ENCODE measurements around the gene SH3RF1. TPM values are rescaled to one million over a fixed set of nuclear protein-coding genes. Genes with fewer than 3 reads are reported as not detected.

Gene SH3RF1
- polyA plus RNA-seq, 1 donor, result 30.1 TPM

GRCh38 chr4:169252339-169253112, 18.2 kb downstream of the SH3RF1 start:
- no peak for DNase-seq

GRCh38 chr4:169251291-169252235, 19.2 kb downstream of the SH3RF1 start:
- peak; percentile 76 for DNase-seq

GRCh38 chr4:169250796-169251195, 20.0 kb downstream of the SH3RF1 start:
- DNase-seq, result no peak

GRCh38 chr4:169249999-169250398, 20.8 kb downstream of the SH3RF1 start:
- no peak for DNase-seq

DNA sequence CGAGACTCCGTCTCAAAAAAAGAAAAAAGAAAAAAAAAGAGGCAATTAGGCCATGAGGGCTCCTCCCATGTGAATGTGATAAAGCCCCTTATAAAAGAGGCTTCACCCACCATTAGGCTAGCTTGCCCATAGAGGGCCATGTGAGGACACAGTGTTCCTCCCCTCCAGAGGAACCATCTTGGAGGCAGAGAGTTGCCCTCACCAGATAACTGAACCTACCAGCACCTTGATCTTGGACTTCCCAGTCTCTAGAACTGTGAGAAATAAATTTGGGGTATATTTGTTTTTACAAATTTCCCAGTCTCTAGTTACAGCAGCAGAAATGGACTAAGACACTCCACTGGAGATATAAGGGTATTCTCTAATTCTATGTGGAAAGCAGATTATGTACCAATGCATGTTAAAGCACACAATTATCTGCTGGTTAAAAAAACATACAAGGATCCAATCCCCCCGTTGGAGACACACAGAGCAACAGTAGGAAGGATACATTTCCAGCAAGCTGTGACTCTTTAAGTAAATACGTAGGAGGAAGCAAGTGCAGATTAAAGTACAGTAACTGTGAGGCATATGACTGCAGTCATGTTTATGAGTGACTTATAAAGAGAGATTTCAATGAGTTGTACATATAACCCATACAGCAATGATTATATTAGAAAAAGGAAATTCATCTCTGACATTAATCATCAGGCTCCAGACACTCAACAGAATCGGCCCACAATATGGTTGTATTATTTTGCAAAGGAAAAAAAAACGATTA, 21.4 kb downstream of the SH3RF1 start:
- DNase-seq, result no peak

- DNase-seq, result no peak
Observed at GRCh38 chr4:169248645-169249044, 22.1 kb downstream of the SH3RF1 start.

- no peak for DNase-seq
Observed at GRCh38 chr4:169246957-169247396, 23.8 kb downstream of the SH3RF1 start.

GRCh38 chr4:169246279-169246678, 24.5 kb downstream of the SH3RF1 start:
- DNase-seq, result no peak

DNA sequence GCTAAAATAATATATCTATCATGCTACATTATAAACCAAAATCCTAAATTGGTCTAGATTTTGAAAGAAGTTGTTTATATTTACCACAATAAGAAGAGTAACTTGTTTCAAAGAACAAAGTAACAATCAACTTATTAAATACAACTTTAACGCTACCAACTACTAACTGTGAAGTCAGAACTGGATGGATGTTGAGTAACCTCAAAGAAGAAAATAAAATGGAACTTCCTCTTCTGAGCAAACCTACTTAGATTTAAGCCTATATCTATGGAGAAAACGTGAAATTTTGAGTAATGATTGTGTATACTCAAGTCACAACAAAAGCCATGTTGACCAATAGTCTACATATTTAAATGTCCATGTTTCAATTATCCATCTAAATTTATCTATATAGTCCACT, 25.7 kb downstream of the SH3RF1 start:
- DNase-seq, result no peak

DNA sequence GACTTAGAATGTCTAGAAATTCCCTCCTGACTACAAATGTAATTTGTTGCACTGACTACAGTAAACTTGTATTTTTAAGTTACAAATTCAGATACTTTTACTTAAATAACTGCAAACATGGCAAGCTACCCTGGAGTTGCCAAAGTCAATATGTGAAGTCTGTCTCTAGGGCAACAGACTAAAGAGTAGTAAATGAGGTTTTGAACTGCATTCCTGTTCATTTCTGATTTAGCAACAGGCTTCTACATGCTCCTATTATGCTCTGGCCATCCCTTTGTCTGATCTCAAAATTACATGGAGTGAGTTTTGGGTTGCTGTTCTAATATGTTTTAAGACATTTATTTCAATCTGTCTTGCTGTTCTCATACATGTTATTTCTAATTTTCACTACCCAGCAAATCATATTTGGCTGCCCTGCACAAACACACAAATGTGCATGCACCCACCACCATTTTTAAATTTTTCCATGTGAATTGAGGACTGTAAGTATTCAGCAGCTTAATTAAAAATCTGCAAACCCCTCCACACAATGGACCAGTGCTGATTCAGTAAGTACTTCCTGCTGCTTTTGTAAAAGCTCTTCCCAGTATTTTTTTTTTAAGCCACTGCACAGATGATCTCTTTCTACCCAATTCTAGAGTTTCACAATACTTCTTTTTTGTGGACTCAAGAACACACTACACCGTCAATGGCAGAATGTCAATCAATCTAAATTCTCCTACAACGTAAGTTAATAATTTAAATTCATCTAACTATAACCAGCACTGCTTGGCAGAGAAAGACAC, 26.7 kb downstream of the SH3RF1 start:
- no peak for DNase-seq

DNA sequence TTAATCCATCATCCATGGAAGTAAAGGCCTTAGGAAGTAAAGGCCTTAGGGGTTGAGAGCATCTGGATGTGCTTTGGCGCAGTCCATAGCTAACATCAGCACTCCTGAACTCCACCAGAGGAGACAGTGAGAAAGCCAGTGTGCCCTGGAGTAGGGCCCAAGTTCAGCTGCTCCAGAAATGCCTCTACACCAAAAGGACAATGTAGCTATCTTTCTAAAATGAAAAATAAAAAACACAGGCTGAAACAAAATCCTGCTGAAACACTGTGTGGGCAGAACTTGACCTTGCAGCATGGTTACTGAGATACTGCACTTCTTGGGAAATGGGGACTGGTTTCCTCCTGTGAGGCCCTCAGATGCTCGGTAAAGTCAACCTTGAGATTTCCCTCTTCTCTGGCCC, 29.3 kb downstream of the SH3RF1 start:
- DNase-seq, result no peak

- no peak for DNase-seq
Observed at GRCh38 chr4:169239221-169239905, 31.4 kb downstream of the SH3RF1 start.

DNA sequence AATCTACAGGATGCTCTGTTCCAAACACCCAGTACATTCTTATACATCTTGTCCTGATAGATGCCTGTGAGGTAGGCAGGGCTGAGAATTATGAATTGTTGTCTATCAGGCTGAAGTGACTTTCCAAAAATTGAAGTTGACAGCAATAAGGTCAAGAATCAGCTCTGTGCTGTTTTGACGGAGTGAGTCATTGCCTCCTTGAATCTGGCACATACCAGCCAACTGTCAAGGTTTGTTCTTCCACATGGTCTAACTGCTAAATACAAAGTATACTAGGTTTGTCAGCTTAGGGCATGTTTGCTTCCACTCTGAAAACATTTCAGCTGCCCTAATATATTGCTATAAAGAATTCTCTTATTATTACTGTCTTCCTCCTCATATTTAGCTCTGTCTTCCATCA, 32.3 kb downstream of the SH3RF1 start:
- no peak for DNase-seq

DNA sequence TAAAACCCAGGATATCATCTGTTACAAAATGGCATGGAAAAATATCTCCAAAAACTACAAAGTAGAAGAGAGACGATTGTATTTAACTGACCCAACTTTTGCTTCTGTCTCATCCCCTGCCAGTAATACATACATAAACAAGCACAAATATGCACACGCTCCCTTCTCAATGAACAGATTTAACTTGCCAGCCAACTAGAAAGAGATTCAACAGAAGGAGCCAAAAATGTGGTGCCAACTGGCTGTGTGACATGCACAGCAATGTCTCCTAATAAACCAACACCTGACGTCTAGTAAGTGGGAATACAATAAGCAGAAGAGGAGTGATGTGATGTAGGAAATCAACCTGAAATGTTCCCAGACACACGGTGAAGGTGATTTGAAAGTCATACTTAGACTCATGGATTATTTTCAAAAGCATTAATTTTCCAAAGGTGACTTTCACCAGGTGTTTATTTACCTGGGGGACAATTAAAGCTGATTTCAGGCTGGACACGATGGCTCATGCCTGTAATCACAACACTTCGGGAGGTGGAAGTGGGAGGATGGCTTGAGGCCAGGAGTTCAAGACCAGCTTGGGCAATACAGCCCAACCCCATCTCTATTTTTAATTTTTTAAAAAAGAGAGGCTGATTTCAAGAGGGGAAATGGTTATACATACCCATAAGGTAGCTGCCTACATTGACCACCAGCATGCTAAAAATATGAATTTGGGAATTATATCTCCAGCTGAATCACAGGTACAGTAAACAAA, 33.7 kb downstream of the SH3RF1 start:
- no peak for DNase-seq

DNA sequence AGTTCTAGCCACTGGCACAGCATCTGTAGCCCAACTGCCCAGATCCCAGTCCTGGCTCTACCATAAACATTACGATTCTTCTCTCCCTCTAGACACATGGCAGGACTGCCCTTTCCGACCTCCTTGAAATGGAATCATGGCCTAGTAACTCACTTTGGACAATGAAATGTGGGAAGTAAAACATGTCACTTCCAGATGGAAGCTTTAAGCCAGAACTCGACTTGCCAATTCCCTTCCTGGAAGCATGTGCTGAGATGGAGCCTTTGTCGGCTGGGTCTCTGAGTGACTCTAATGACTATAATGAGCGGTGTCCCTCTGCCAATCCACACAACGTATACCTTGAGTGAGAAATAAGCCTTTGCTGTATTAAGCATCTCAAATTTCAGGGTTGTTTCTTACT, 34.7 kb downstream of the SH3RF1 start:
- DNase-seq, result no peak

DNA sequence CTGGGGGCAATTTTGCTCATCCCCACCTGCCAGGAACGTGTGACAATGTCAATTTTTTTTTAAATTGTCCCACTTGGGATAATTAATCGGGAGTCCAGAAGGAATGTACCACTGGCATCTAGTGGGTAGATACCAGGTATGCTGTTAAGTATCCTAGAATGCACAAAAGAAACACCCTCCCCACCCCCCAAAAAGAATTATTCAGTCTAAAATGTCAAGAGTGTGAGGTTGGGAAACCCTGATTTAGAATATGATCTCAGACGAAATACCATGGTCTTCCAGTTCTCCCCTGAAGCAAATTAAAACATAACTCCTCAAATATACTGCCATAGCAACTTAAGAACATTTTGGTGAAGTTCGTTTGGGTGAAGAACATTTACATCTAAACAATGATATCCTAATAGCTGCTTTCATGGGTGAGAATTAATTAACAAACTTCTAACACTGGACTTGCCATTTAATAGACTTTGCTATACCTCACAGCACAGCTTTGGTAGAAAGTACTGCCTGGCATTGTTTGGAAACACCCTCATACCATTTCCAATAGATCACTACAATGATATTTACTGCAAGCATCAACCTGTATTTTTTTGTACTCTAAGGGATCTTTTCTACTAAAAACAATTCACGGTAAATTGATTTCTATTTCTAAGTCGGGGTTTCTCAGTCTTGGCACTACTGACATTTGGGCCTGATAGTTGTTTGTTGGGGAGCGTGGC, 36.5 kb downstream of the SH3RF1 start:
- DNase-seq, result no peak

- no peak for DNase-seq
Observed at GRCh38 chr4:169233691-169234090, 37.1 kb downstream of the SH3RF1 start.

- DNase-seq, result no peak
Observed at GRCh38 chr4:169231647-169232262, 39.0 kb downstream of the SH3RF1 start.

DNA sequence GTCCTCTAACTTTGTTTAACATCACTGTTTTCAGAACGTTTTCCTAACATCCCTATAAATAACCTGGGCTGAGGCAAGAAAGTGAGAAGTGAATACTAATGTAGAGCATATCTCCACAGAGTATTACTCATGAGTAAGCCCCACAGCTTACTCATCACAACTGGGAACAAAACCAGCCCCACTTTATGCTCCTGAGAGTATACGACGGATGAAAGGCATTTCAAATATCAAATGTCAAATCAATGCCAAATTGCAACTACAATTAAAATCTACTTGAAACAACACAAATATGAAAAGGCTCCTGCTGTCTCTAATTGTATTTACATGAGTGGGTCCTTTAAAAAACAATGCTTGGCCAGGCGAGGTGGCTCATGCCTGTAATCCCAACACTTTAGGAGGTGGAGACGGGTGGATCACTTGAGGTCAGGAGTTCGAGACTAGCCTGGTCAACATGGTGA, 41.2 kb downstream of the SH3RF1 start:
- no peak for DNase-seq

All from left kidney (tissue), 2 donors.